ENCODE measurements around the gene FLYWCH2.
"Not testable (repeated sequence)": the region's sequence is repeated elsewhere in the genome, so short reads cannot be mapped to it uniquely, and the experiment has no call there.

The FLYWCH2 gene

DNA sequence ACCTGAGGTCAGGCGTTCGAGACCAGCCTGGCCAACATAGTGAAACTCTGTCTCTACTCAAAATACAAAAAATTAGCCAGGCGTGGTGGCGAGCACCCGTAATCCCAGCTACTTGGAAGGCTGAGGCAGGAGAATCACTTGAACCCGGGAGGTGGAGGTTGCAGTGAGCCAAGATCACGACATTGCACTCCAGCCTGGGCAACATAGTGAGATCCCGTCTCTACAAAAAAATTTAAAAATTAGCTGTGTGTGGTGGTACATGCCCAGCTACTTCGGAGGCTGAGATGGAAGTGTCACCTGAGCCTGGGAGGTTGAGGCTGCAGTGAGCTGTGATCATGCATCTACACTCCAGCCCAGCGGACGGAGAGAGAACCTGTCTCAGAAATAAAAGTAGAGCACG lies 60.7 kb downstream of the FLYWCH2 start:
- not testable (repeated sequence) for DNase-seq (ENCODE audit: low spot score)

- no peak for DNase-seq (ENCODE audit: low spot score)
These were observed 63.6 kb downstream of the FLYWCH2 start for GRCh38 chr16:2946649-2947048.

All from cerebellar cortex (tissue), 1 donor.